ENCODE measurements around the gene PTPRD. TPM values are rescaled to one million over a fixed set of nuclear protein-coding genes. Genes with fewer than 3 reads are reported as not detected.

The PTPRD gene
- total RNA-seq, 1 experiment from 2014 or later: 32.5 TPM

- H4K20me1 ChIP-seq (ENCODE audit: control insufficient read depth, insufficient read depth, insufficient read length): no peaks in the 10 kb centered on the region
- H3K4me3 Mint-ChIP-seq: no peak overlapping the region
- no peak overlapping the region for H3K23ac ChIP-seq (ENCODE audit: insufficient read length, low read depth, low read length)
- H3K18ac ChIP-seq (ENCODE audit: insufficient read length, low read depth, low read length): no peak overlapping the region
- no peak overlapping the region for H2BK12ac ChIP-seq (ENCODE audit: insufficient read length, low read depth, low read length)
- H2BK15ac ChIP-seq (ENCODE audit: low read depth, low read length): no peak overlapping the region
- H3K36me3 Mint-ChIP-seq (ENCODE audit: insufficient read depth in 1 of 3, low read depth in 3 of 3): no peaks in the 10 kb centered on the region
- H3K27me3 Mint-ChIP-seq (ENCODE audit: low read depth): no peaks in the 10 kb centered on the region
- no peak overlapping the region for H3K4me2 ChIP-seq (ENCODE audit: insufficient read depth, insufficient read length, low read length)
- H3T11ph ChIP-seq (ENCODE audit: low read length): no peak overlapping the region
- no peak overlapping the region for H4K91ac ChIP-seq (ENCODE audit: insufficient read length, low read depth, low read length)
- no peaks in the 10 kb centered on the region for H3K23me2 ChIP-seq (ENCODE audit: insufficient read length, low read depth, low read length, poor library complexity, severe bottlenecking)
- no peak overlapping the region for H4K5ac ChIP-seq (ENCODE audit: insufficient read length, low read depth, low read length)
- no peak overlapping the region for H2BK120ac ChIP-seq (ENCODE audit: low read depth, low read length, poor library complexity, severe bottlenecking)
- H3K27me3 ChIP-seq (ENCODE audit: insufficient read depth, low read length): no peaks in the 10 kb centered on the region
- no peaks in the 10 kb centered on the region for H3K9me3 ChIP-seq (ENCODE audit: control insufficient read depth, low read depth, low read length)
- H3K79me1 ChIP-seq (ENCODE audit: insufficient read depth, low read depth, low read length, poor library complexity, severe bottlenecking): no peaks in the 10 kb centered on the region
- H2BK20ac ChIP-seq (ENCODE audit: low read depth, low read length, poor library complexity, severe bottlenecking): no peak overlapping the region
- no peak overlapping the region for H3K27ac Mint-ChIP-seq
- H3K9me3 Mint-ChIP-seq: no peaks in the 10 kb centered on the region
- H2AK5ac ChIP-seq (ENCODE audit: insufficient read length, low read length): no peak overlapping the region
- H3K27ac ChIP-seq (ENCODE audit: insufficient read length, low read depth, low read length): no peak overlapping the region
- no peak overlapping the region for H3K4ac ChIP-seq (ENCODE audit: low read depth, low read length)
- no peaks in the 10 kb centered on the region for H3K4me1 Mint-ChIP-seq
- no peak for TF ChIP-seq CTCF (conservative IDR thresholded peaks at IDR 0.05)
- DNase-seq: no peak
- H4K8ac ChIP-seq (replicated peaks; ENCODE audit: insufficient read length, low read depth, low read length): no peak overlapping the region
- no peaks in the 10 kb centered on the region for H3K4me1 ChIP-seq (ENCODE audit: insufficient read depth, low read length)
- H3K79me2 ChIP-seq (ENCODE audit: insufficient read depth, low read length): no peaks in the 10 kb centered on the region
- H2AFZ ChIP-seq (ENCODE audit: low read length): no peak overlapping the region
- H3K56ac ChIP-seq (ENCODE audit: insufficient read length, low read depth, low read length): no peak overlapping the region
- no peak overlapping the region for H2BK5ac ChIP-seq (ENCODE audit: insufficient read length, low read length)
- WGBS (ENCODE audit: extremely low coverage, insufficient read length, low lambda C conversion rate): no CpG with 5 or more reads among the region's 2 CpGs
- no peak overlapping the region for H3K14ac ChIP-seq (ENCODE audit: insufficient read depth, low read length)
- no peak overlapping the region for H3K9ac ChIP-seq (ENCODE audit: extremely low read depth, insufficient read length, low read length)
Observed at GRCh38 chr9:10538073-10538472, 74.7 kb downstream of the PTPRD start.

All from H9 (cell line).